ENCODE data around the gene RDH5.

RDH5 gene

GRCh38 chr12:55713721-55714120 lies 6.5 kb upstream of the RDH5 start:
- Mint-ChIP-seq H3K9me3 (no peaks in the 10 kb centered on the region), H3K4me1 (peaks cover 63% of the 10 kb centered on the region), H3K36me3 (ENCODE audit: low read depth) (no peaks in the 10 kb centered on the region), H3K27ac (peak overlapping the region in 1 of 3 experiments; percentile 13), H3K4me3 (peak overlapping the region; percentile 40 to 62 (median 47)), H3K27me3 (ENCODE audit: low read depth) (peaks cover 24% of the 10 kb centered on the region)
- no peak for TF ChIP-seq CTCF (IDR thresholded peaks at IDR 0.05; ENCODE audit: unreplicated experiment in 3 of 3)

- peak overlapping the region; percentile 91 to 93 (median 92) for H3K27ac Mint-ChIP-seq
- H3K4me1 Mint-ChIP-seq = peaks cover 65% of the 10 kb centered on the region
- no peaks in the 10 kb centered on the region for H3K36me3 Mint-ChIP-seq (ENCODE audit: low read depth)
- no peak for TF ChIP-seq CTCF (IDR thresholded peaks at IDR 0.05; ENCODE audit: unreplicated experiment in 3 of 3)
- peak overlapping the region; percentile 89 to 94 (median 92) for H3K4me3 Mint-ChIP-seq
- peaks cover 10% of the 10 kb centered on the region for H3K27me3 Mint-ChIP-seq (ENCODE audit: low read depth)
- no peaks in the 10 kb centered on the region for H3K9me3 Mint-ChIP-seq
These were observed 4.9 kb upstream of the RDH5 start for GRCh38 chr12:55715169-55715764.

- H3K27me3 Mint-ChIP-seq (ENCODE audit: low read depth) = peaks cover 5% of the 10 kb centered on the region
- peak within 1 kb of the TSS; percentile 89 to 94 (median 92) for H3K4me3 Mint-ChIP-seq
- H3K36me3 Mint-ChIP-seq (ENCODE audit: low read depth) = no peaks in the 10 kb centered on the region
- peaks cover 72% of the 10 kb centered on the region for H3K4me1 Mint-ChIP-seq
- H3K9me3 Mint-ChIP-seq = no peaks in the 10 kb centered on the region
- TF ChIP-seq CTCF (IDR thresholded peaks at IDR 0.05; ENCODE audit: unreplicated experiment in 3 of 3) = no peak
- peak within 1 kb of the TSS; percentile 91 to 93 (median 92) for H3K27ac Mint-ChIP-seq
These were observed 4.2 kb upstream of the RDH5 start, which contains the start of gene BLOC1S1 for GRCh38 chr12:55715833-55716581. TSS of gene BLOC1S1 (plus strand) at chr12:55716046. CDS start at chr12:55716052, 6 bp downstream.

GRCh38 chr12:55716582-55716957 lies 3.6 kb upstream of the RDH5 start:
- Mint-ChIP-seq H3K27me3 (ENCODE audit: low read depth) (peaks cover 5% of the 10 kb centered on the region), H3K9me3 (no peaks in the 10 kb centered on the region), H3K36me3 (ENCODE audit: low read depth) (no peaks in the 10 kb centered on the region), H3K4me1 (peaks cover 72% of the 10 kb centered on the region), H3K27ac (peak overlapping the region; percentile 91 to 93 (median 92)), H3K4me3 (peak overlapping the region; percentile 89 to 94 (median 92))
- TF ChIP-seq CTCF (IDR thresholded peaks at IDR 0.05; ENCODE audit: unreplicated experiment in 3 of 3) = no peak

- Mint-ChIP-seq H3K27ac (peak overlapping the region; percentile 91 to 93 (median 92)), H3K36me3 (ENCODE audit: low read depth) (no peaks in the 10 kb centered on the region), H3K9me3 (no peaks in the 10 kb centered on the region), H3K4me1 (peaks cover 64% of the 10 kb centered on the region), H3K27me3 (ENCODE audit: low read depth) (no peaks in the 10 kb centered on the region), H3K4me3 (peak overlapping the region; percentile 89 to 94 (median 92))
- TF ChIP-seq CTCF (IDR thresholded peaks at IDR 0.05; ENCODE audit: unreplicated experiment in 3 of 3) = no peak
These were observed 2.9 kb upstream of the RDH5 start for GRCh38 chr12:55717011-55718007.

All from nephron (organoid).